Fibroblast of mammary gland (primary cell): ENCODE measurements around the gene CDC42.

Experiments used
- DNase-seq: peaks from one replicate; pipeline ENCODE4 v3.0.0-alpha.2; 2010; ENCODE audit warnings: low read depth
- H3K4me3 ChIP-seq: 2 replicates; pipeline ENCODE4 v1.5.1; 2011; ENCODE audit warnings: low read depth, mild to moderate bottlenecking, low read length, moderate library complexity; ENCODE audit not compliant: control insufficient read depth
- CTCF ChIP-seq: conservative IDR thresholded peaks from 2 replicates; pipeline ENCODE4 v1.5.1; 2011; ENCODE audit warnings: low read depth, low read length, inconsistent platforms; ENCODE audit not compliant: control insufficient read depth, insufficient read depth

CDC42 gene

GRCh38 chr1:22021061-22021460 is 31.4 kb upstream of the CDC42 start:
- TF ChIP-seq CTCF, result no peak
- no peak for DNase-seq
- H3K4me3 ChIP-seq, result no peak overlapping the region

- DNase-seq, result peak; percentile 83
- H3K4me3 ChIP-seq, result peak overlapping the region; percentile 99
- no peak for TF ChIP-seq CTCF
These were observed 27.8 kb upstream of the CDC42 start for GRCh38 chr1:22024485-22025367.

- no peak for TF ChIP-seq CTCF
- peak; percentile 88 for DNase-seq
These were observed 26.9 kb upstream of the CDC42 start for GRCh38 chr1:22025368-22026155.

GRCh38 chr1:22026924-22027289 is 25.6 kb upstream of the CDC42 start:
- DNase-seq, result no peak
- no peak overlapping the region for H3K4me3 ChIP-seq
- no peak for TF ChIP-seq CTCF

More at GRCh38 chr1:22025368-22026155, 26.9 kb upstream of the CDC42 start:
- H3K4me3 ChIP-seq, result peak overlapping the region; percentile 99

GRCh38 chr1:22030057-22030456 is 22.5 kb upstream of the CDC42 start:
- no peak overlapping the region for H3K4me3 ChIP-seq
- no peak for TF ChIP-seq CTCF

GRCh38 chr1:22030473-22030872 is 22.0 kb upstream of the CDC42 start:
- TF ChIP-seq CTCF, result no peak
- no peak for DNase-seq
- no peak overlapping the region for H3K4me3 ChIP-seq

More at GRCh38 chr1:22030057-22030456, 22.5 kb upstream of the CDC42 start:
- no peak for DNase-seq
